ENCODE measurements around the gene TSEN15.

TSEN15 gene

DNA sequence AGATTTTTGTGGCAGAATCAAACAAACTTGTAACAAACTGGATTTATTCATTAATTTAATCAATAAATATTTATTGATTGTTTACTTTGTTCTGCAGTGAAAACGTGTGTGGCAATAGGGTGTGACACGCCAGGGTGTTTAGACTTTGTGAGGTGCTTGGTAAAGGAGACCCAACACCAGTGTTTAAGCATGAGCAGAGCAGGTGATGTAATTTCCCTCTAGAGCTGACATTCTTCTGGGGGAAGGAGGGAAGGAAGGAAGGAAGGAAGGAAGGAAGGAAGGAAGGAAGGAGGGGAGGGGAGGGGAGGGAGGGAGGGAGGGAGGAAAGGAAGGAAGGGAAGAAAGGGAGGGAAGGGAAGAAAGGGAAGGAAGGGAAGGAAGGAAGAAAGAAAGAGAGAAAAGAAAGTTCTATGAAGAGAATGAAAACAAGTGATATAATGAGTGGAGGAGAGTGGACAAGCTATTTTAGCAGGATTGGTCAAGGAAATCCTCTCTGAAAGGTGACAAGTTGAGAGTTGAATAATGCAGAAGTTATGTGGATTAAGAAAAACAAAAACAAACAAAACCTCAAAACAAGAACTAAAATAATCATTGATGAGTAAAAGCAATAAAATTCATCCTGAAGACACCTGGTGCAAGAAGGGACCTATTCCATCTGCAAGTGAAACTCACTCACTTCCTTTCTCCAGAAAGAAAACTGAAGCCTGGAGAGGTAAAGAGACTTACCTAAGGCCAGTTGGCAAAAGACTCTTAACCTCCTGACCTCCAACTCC lies 60.8 kb downstream of the TSEN15 start:
- no peak for DNase-seq

DNA sequence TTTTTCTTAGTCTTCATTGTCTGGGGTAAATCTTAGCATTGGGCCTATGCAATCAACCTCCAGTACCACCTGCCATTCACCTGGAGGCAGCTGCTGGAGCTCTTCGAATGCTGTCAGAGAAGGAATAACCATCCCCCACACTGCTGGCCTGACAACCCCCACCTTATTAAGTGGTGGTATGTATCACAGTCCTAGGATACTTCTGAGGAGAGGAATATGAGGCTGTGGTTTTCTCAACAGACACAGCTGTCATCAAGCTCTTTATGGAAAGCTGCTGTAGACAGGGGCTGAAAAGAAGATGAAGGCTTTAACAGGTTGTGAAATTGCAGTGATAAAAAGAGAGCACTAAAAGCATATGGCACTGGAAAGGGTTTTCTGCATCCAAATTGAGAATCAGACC lies 61.7 kb downstream of the TSEN15 start:
- no peak for DNase-seq

DNA sequence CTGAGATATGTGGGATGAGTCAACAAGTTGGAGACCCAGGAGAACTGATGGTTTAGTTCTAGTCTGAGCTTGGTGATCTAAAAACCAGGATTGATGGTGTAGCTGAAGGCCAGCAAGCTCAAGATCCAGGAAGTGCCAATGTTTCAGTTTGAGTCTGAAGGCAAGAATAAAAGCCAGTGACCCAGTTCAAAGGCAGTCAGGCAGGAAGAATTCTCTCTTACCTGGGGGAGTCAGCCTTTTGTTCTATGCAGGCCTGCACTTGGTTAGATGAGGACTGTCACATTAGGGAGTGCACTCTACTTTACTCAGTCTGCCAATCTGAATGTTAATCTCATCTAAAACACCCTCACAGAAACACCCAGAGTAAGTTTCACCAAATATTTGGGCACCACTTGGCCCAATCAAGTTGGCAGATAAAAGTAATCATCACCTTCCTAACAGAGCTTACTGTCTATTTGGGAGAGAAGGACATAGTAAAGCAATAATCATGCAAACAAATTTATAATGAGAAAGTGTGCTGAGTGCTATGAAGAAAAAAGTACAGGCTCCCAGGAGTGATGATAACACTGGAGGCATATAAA lies 63.4 kb downstream of the TSEN15 start:
- no peak for DNase-seq

DNA sequence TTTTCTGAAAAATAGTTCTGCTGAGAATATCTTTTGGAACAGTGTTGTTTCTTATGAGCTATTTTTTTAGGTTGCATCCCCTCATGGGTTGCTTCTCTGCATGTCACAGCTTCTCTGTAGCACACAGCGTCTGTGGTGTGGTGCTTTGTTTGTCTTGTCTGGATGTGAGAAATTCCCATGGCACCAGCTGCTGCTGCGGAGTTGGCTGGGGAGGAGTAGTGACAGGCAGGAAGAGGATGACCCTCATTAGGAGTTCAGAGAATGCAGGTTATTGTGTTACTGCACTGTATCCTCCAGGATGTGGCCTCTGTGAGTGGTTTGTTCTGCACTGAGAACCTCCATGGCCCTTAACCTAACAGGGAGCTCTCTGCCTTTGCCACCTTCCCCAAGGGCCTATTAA lies 64.8 kb downstream of the TSEN15 start:
- no peak for DNase-seq

- no peak for DNase-seq
Observed at GRCh38 chr1:184118046-184118445, 66.5 kb downstream of the TSEN15 start.
